GM12878 (cell line): Measurements from ENCODE around the gene SHROOM3. TPM values are rescaled to one million over a fixed set of nuclear protein-coding genes. Genes with fewer than 3 reads are reported as not detected.

Experiments
- ATAC-seq: fragments of 200-7000 bp; cut with Tn5 transposase; 3 replicates; pipeline ENCODE4 v1.9.1; 2020; ENCODE audit warnings: mild to moderate bottlenecking, moderate library complexity
- BruUV-seq: library from RNA; stranded (reverse); fragments of 400-500 nt; replicated peaks from 2 replicates; lab custom pipeline; 2021; lab: Mats Ljungman, UMichigan
- CTCF ChIA-PET: fragments of 300-600 bp; sonication (Branson Sonifier 250); formaldehyde crosslinking; extraction: SDS; loops from one replicate; lab custom pipeline; 2021; ENCODE audit warnings: inconsistent platforms; lab: Yijun Ruan, JAX
- POLR2A ChIA-PET: fragments of 350-600 bp; formaldehyde crosslinking; extraction: SDS; loops from one replicate; lab custom pipeline; 2021; ENCODE audit warnings: inconsistent platforms; lab: Charles Lee
- RAD21 ChIA-PET: fragments of 300-600 bp; sonication (Branson Sonifier 250); formaldehyde crosslinking; loops from one replicate; lab custom pipeline; 2023; ENCODE audit warnings: antibody characterized with exemption; ENCODE audit not compliant: unreplicated experiment; lab: Charles Lee
- SMC1A ChIA-PET: fragments of 300-600 bp; sonication (Branson Sonifier 250); formaldehyde crosslinking; loops from one replicate; lab custom pipeline; 2023; ENCODE audit not compliant: unreplicated experiment, uncharacterized antibody; lab: Charles Lee
- DNase-seq: peaks from one replicate; pipeline ENCODE4 v3.0.0-alpha.2; 2011; ENCODE audit warnings: low read depth, low spot score
- FAIRE-seq: peaks from 3 replicates; lab custom pipeline; 2011; peaks lifted over from hg19 to GRCh38; lab: Jason Lieb, UNC
- H2AFZ ChIP-seq: 2 replicates; pipeline ENCODE4 v1.6.0; 2011; ENCODE audit warnings: low read depth, low read length, control low read depth; ENCODE audit not compliant: control insufficient read depth
- H3K27ac ChIP-seq: 2 replicates; pipeline ENCODE4 v1.5.1; 2011; ENCODE audit warnings: control low read depth; ENCODE audit not compliant: control insufficient read depth, insufficient read depth
- H3K27me3 ChIP-seq, 2 experiments: replicated peaks in 1 of 2; 2 replicates each; pipeline versions ENCODE4 v1.6.0 to v1.6.1; 2011; ENCODE audit warnings: low read length in 1 of 2; ENCODE audit not compliant: control insufficient read depth in 2 of 2, insufficient read depth in 2 of 2
- H3K36me3 ChIP-seq, 2 experiments: 2 replicates each; pipeline ENCODE4 v1.5.1; 2011; ENCODE audit warnings: low read length in 1 of 2; ENCODE audit not compliant: control insufficient read depth in 2 of 2, insufficient read depth in 2 of 2
- H3K4me1 ChIP-seq: 2 replicates; pipeline ENCODE4 v1.6.1; 2011; ENCODE audit warnings: mild to moderate bottlenecking, low read length, moderate library complexity, mixed read lengths; ENCODE audit not compliant: control insufficient read depth, insufficient read depth
- H3K4me2 ChIP-seq: 2 replicates; pipeline ENCODE4 v1.6.0; 2011; ENCODE audit warnings: control low read depth; ENCODE audit not compliant: control insufficient read depth, insufficient read depth
- H3K4me3 ChIP-seq: fragments of 200-600 bp; sonication (generic); 2 replicates; pipeline ENCODE4 v1.5.1; 2016
- H3K79me2 ChIP-seq: 2 replicates; pipeline ENCODE4 v1.6.0; 2011; ENCODE audit warnings: low read length; ENCODE audit not compliant: control insufficient read depth, insufficient read depth
- H3K9ac ChIP-seq: 2 replicates; pipeline ENCODE4 v1.8.0; 2011; ENCODE audit warnings: low read length, control low read depth, mixed read lengths; ENCODE audit not compliant: control insufficient read depth, insufficient read depth
- H3K9me3 ChIP-seq: replicated peaks from 3 replicates; pipeline ENCODE4 v1.5.1; 2011; ENCODE audit warnings: mild to moderate bottlenecking, low read length; ENCODE audit not compliant: control insufficient read depth, insufficient read depth
- H4K20me1 ChIP-seq: 2 replicates; pipeline ENCODE4 v1.6.0; 2011; ENCODE audit not compliant: control insufficient read depth, insufficient read depth
- JUNB ChIP-seq: IDR thresholded peaks from 2 replicates; pipeline ENCODE4 v1.6.1; 2016; ENCODE audit warnings: antibody characterized with exemption, mild to moderate bottlenecking
- PAX5 ChIP-seq: IDR thresholded peaks from 2 replicates; pipeline ENCODE4 v1.6.1; 2011; ENCODE audit warnings: low read depth, low read length, borderline replicate concordance
- RUNX3 ChIP-seq: IDR thresholded peaks from 2 replicates; pipeline ENCODE4 v1.6.1; 2012; ENCODE audit warnings: low read length, inconsistent platforms
- WGBS: methylation state at CpG from one replicate; pipeline ENCODE4 v1.1.6; 2016; ENCODE audit warnings: low lambda C conversion rate; ENCODE audit not compliant: insufficient replicate concordance, insufficient coverage; ENCODE audit errors: missing lambda C conversion rate; 5-methylcytosine and 5-hydroxymethylcytosine counted together
- in situ Hi-C: fragments of 300-500 bp; cut with MboI; formaldehyde crosslinking; loops from 9 replicates; pipeline ENCODE4 v1.14.3; 2018; ENCODE audit warnings: mixed read lengths
- intact Hi-C: fragments of 100-400 bp; cut with micrococcal nuclease; formaldehyde crosslinking; loops from one replicate; pipeline ENCODE4 v1.14.2; 2022; ENCODE audit not compliant: unreplicated experiment
- polyA plus RNA-seq, 11 experiments: library from polyadenylated mRNA; depleted of rRNA in 4 of 11; unstranded in 6 of 11; stranded (reverse) in 5 of 11; fragments of >200 nt; fragmentation: Nextera tagmentation in 4 of 11; fragmentation: Illumina TruSeq in 1 of 11; extraction: Ambion mirVana in 4 of 11; extraction: Trizol in 1 of 11; gene quantifications; 1 replicate in 1 of 11; 2 replicates in 10 of 11; pipeline versions ENCODE4 v1.2.1 to v1.2.3, GENCODE V29; 2011 to 2016; ENCODE audit warnings: inconsistent platforms in 2 of 11, missing spikeins in 2 of 11, low read depth in 1 of 11
- total RNA-seq, 4 experiments: library from RNA; depleted of rRNA in 3 of 4; stranded (reverse); fragments of >200 nt in 3 of 4; fragmentation: Illumina TruSeq in 1 of 4; extraction: Trizol in 1 of 4; gene quantifications; 2 replicates each; pipeline versions ENCODE4 v1.2.1 to v1.2.3, GENCODE V29; 2013 to 2021
- TF ChIP-seq, protein P1 (sequence below): fragments of 450-650 bp; IDR thresholded peaks from 2 replicates; pipeline ENCODE4 v1.6.1; 2017; ENCODE audit warnings: mild to moderate bottlenecking, low read depth, inconsistent platforms; ENCODE audit not compliant: poor library complexity, severe bottlenecking
- TF ChIP-seq, protein P2 (sequence below): fragments of 450-650 bp; IDR thresholded peaks from 2 replicates; pipeline ENCODE4 v1.6.1; 2017; ENCODE audit warnings: mild to moderate bottlenecking, moderate library complexity

Gene SHROOM3
- total and polyA plus RNA-seq, 10 of the 15 experiments (the other 5 are each of a cell fraction or from before 2014, with no cell fraction given) = under 0.01 to 0.29 (median 0.08) TPM; not detected in 1

DNA sequence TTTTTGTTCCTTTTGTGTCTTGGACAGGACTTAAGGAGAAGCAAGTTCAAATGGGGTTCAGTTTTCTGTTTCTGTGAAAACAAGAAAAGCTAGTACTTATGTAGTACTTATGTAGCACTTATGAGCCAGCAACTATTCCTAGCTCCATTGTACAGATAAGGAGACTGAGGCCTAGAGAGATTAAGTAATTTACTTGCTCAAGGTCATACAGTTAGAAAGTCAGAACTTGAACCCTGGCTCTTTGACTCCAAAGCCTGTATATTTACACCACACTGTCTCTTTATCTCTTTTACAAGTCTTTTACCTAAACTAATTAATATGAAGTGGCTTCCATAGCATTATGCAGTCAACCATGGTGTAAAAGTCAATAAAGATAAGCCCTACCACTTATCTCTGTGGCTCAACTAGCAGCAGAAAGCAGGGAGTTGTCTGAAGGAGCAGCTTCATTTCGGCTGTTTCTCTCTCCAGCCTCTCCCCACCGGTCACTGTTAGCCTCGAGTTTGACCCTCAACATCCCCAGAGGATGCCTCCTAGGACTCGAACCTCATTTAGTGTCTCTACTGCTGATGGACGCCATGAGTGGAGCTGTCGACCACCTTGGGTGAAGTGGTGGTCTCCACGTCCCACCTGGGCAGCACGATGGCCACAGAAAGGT is 209.9 kb downstream of the SHROOM3 start:
- intact Hi-C loops (no loop called here), in situ Hi-C loops (no loop called here)
- Histone ChIP-seq H3K36me3 (no peaks in the 10 kb centered on the region), H2AFZ (no peak overlapping the region), H3K27me3 (peaks cover 0 to 3% of the 10 kb centered on the region in 2 experiments; a peak in 3 of 4 replicates), H3K4me2 (no peak overlapping the region), H3K9me3 (no peaks in the 10 kb centered on the region), H3K79me2 (no peaks in the 10 kb centered on the region), H3K4me1 (no peaks in the 10 kb centered on the region), H4K20me1 (no peaks in the 10 kb centered on the region), H3K4me3 (no peak overlapping the region), H3K27ac (no peak overlapping the region), H3K9ac (no peak overlapping the region)
- ChIA-PET CTCF (no interaction called here), SMC1A (no interaction called here), RAD21 (no interaction called here), POLR2A (no interaction called here)
- DNase-seq (no peak), FAIRE-seq (no peak), ATAC-seq (no peak)
- TF ChIP-seq JUNB (no peak), RUNX3 (no peak), PAX5 (no peak)
- TF ChIP-seq, protein P1, sequence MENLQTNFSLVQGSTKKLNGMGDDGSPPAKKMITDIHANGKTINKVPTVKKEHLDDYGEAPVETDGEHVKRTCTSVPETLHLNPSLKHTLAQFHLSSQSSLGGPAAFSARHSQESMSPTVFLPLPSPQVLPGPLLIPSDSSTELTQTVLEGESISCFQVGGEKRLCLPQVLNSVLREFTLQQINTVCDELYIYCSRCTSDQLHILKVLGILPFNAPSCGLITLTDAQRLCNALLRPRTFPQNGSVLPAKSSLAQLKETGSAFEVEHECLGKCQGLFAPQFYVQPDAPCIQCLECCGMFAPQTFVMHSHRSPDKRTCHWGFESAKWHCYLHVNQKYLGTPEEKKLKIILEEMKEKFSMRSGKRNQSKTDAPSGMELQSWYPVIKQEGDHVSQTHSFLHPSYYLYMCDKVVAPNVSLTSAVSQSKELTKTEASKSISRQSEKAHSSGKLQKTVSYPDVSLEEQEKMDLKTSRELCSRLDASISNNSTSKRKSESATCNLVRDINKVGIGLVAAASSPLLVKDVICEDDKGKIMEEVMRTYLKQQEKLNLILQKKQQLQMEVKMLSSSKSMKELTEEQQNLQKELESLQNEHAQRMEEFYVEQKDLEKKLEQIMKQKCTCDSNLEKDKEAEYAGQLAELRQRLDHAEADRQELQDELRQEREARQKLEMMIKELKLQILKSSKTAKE = no peak
- TF ChIP-seq, protein P2, sequence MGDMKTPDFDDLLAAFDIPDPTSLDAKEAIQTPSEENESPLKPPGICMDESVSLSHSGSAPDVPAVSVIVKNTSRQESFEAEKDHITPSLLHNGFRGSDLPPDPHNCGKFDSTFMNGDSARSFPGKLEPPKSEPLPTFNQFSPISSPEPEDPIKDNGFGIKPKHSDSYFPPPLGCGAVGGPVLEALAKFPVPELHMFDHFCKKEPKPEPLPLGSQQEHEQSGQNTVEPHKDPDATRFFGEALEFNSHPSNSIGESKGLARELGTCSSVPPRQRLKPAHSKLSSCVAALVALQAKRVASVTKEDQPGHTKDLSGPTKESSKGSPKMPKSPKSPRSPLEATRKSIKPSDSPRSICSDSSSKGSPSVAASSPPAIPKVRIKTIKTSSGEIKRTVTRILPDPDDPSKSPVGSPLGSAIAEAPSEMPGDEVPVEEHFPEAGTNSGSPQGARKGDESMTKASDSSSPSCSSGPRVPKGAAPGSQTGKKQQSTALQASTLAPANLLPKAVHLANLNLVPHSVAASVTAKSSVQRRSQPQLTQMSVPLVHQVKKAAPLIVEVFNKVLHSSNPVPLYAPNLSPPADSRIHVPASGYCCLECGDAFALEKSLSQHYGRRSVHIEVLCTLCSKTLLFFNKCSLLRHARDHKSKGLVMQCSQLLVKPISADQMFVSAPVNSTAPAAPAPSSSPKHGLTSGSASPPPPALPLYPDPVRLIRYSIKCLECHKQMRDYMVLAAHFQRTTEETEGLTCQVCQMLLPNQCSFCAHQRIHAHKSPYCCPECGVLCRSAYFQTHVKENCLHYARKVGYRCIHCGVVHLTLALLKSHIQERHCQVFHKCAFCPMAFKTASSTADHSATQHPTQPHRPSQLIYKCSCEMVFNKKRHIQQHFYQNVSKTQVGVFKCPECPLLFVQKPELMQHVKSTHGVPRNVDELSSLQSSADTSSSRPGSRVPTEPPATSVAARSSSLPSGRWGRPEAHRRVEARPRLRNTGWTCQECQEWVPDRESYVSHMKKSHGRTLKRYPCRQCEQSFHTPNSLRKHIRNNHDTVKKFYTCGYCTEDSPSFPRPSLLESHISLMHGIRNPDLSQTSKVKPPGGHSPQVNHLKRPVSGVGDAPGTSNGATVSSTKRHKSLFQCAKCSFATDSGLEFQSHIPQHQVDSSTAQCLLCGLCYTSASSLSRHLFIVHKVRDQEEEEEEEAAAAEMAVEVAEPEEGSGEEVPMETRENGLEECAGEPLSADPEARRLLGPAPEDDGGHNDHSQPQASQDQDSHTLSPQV = no peak
- no TSS peak for BruUV-seq
- 33% methylated on average over 8 of the region's 8 CpGs for WGBS
